CD4-positive, alpha-beta T cell (primary cell): Measurements from ENCODE around the gene PDE4C. TPM values are rescaled to one million over a fixed set of nuclear protein-coding genes. Genes with fewer than 3 reads are reported as not detected.
A peak's percentile ranks its signal among the peaks of the same experiment; 100 is the strongest.

Experiments
- ATAC-seq: fragments of 200-7000 bp; cut with Tn5 transposase; one replicate; pipeline ENCODE4 v1.10.0; 2022; ENCODE audit warnings: mild to moderate bottlenecking; ENCODE audit not compliant: poor library complexity
- CTCF ChIA-PET: fragments of 350-600 bp; sonication (Branson Sonifier 250); formaldehyde crosslinking; loops from one replicate; lab custom pipeline; 2021; ENCODE audit warnings: antibody characterized with exemption, inconsistent platforms; lab: Charles Lee
- POLR2A ChIA-PET: fragments of 350-600 bp; sonication (Branson Sonifier 250); formaldehyde crosslinking; loops from one replicate; lab custom pipeline; 2021; ENCODE audit warnings: antibody characterized with exemption, inconsistent platforms; lab: Charles Lee
- DNase-seq, 14 experiments: peaks; one replicate each; pipeline ENCODE4 v3.0.0-alpha.2; 2013 to 2020; ENCODE audit warnings: mixed read lengths in 2 of 14
- H3K27ac ChIP-seq, 2 donors: one replicate each; pipeline versions ENCODE4 v1.5.1 to v1.7.0; 2013; ENCODE audit warnings: low read length in 2 of 2, low read depth in 1 of 2, mild to moderate bottlenecking in 1 of 2
- H3K27me3 ChIP-seq, 2 experiments: 1 replicate in 1 of 2; 2 replicates in 1 of 2; pipeline versions ENCODE4 v1.6.1 to v1.7.0; 2013; ENCODE audit warnings: low read length in 2 of 2, control low read depth in 1 of 2, mild to moderate bottlenecking in 1 of 2, moderate library complexity in 1 of 2; ENCODE audit not compliant: insufficient read depth in 2 of 2, control insufficient read depth in 1 of 2
- H3K36me3 ChIP-seq: one replicate; pipeline ENCODE4 v1.6.1; 2013; ENCODE audit warnings: low read length, control low read depth; ENCODE audit not compliant: insufficient read depth
- H3K4me1 ChIP-seq: one replicate; pipeline ENCODE4 v1.6.1; 2013; ENCODE audit warnings: low read length, control low read depth; ENCODE audit not compliant: insufficient read depth
- H3K4me3 ChIP-seq: one replicate; pipeline ENCODE4 v1.5.1; 2013; ENCODE audit warnings: mild to moderate bottlenecking, low read length, moderate library complexity
- H3K9me3 ChIP-seq, 2 experiments: 1 replicate in 1 of 2; 2 replicates in 1 of 2; pipeline versions ENCODE4 v1.6.1 to v1.7.0; 2013; ENCODE audit warnings: low read length in 2 of 2, mild to moderate bottlenecking in 2 of 2, control low read depth in 1 of 2, moderate library complexity in 1 of 2; ENCODE audit not compliant: control insufficient read depth in 1 of 2, insufficient read depth in 1 of 2
- H3K27ac Mint-ChIP-seq: one replicate; pipeline ENCODE4 v1.8.0; 2020; ENCODE audit warnings: mixed read lengths
- H3K27me3 Mint-ChIP-seq: one replicate; pipeline ENCODE4 v1.8.0; 2021; ENCODE audit warnings: mixed read lengths
- H3K36me3 Mint-ChIP-seq: one replicate; pipeline ENCODE4 v1.8.0; 2021; ENCODE audit warnings: low read depth, mixed read lengths
- H3K4me1 Mint-ChIP-seq: one replicate; pipeline ENCODE4 v1.8.0; 2021; ENCODE audit warnings: low read depth, mixed read lengths
- H3K4me3 Mint-ChIP-seq: one replicate; pipeline ENCODE4 v1.8.0; 2020; ENCODE audit warnings: mild to moderate bottlenecking, mixed read lengths
- H3K9me3 Mint-ChIP-seq: one replicate; pipeline ENCODE4 v1.8.0; 2020; ENCODE audit warnings: mixed read lengths
- intact Hi-C, 2 experiments: fragments of 100-400 bp; cut with DNase I in 1 of 2; cut with micrococcal nuclease in 1 of 2; formaldehyde crosslinking; loops; one replicate each; pipeline versions ENCODE4 v1.15.1 to v1.9.0; 2023 to 2025; cut with DNase I, micrococcal nuclease
- total RNA-seq, 174 experiments: library from RNA in 2 of 174; stranded (reverse) in 2 of 174; gene quantifications; one replicate each; pipeline ENCODE4 v1.2.3 and lab custom pipeline; 2021 to 2026
- TF ChIP-seq, protein P1 (sequence below): fragments of 200-600 bp; IDR thresholded peaks from one replicate; pipeline ENCODE4 v1.8.0; 2022; ENCODE audit warnings: antibody characterized with exemption, mild to moderate bottlenecking

PDE4C gene
- total RNA-seq, 2 experiments from 2014 or later, result not detected

DNA sequence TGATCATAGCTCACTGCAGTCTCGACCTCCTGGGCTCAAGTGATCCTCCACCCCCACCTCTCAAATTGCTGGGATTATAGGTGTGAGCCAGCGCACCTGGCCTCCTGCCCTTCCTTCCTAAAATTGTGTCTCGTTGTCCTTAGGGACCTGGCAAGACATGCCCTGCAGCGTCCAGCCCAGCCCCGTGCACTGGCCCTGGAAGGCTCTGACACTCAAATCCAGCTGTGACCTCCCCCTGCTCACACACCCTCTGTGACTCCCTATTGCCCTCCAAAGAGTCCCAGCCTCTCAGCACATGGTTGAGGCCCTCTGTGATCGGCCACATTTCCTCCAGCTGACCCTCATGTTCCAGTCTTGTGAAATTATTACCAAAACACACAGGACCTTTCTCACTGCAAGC lies 28.3 kb downstream of the PDE4C start:
- H3K36me3 Mint-ChIP-seq, result peaks cover 52% of the 10 kb centered on the region
- H3K27me3 ChIP-seq, result no peaks in the 10 kb centered on the region
- H3K27ac ChIP-seq, result no peak overlapping the region
- H3K27me3 Mint-ChIP-seq, result no peaks in the 10 kb centered on the region
- H3K27ac Mint-ChIP-seq, result no peak overlapping the region
- H3K4me3 ChIP-seq, result no peak overlapping the region
- ATAC-seq (no peak), DNase-seq (peak in 1 of 14 experiments; percentile 16)
- peaks cover 28% of the 10 kb centered on the region for H3K4me1 ChIP-seq
- no peaks in the 10 kb centered on the region for H3K9me3 Mint-ChIP-seq
- POLR2A ChIA-PET, result no interaction called here
- intact Hi-C loops, result no loop called here
- H3K36me3 ChIP-seq, result peaks cover 36% of the 10 kb centered on the region
- H3K4me1 Mint-ChIP-seq, result peaks cover 33% of the 10 kb centered on the region
- TF ChIP-seq, protein P1, sequence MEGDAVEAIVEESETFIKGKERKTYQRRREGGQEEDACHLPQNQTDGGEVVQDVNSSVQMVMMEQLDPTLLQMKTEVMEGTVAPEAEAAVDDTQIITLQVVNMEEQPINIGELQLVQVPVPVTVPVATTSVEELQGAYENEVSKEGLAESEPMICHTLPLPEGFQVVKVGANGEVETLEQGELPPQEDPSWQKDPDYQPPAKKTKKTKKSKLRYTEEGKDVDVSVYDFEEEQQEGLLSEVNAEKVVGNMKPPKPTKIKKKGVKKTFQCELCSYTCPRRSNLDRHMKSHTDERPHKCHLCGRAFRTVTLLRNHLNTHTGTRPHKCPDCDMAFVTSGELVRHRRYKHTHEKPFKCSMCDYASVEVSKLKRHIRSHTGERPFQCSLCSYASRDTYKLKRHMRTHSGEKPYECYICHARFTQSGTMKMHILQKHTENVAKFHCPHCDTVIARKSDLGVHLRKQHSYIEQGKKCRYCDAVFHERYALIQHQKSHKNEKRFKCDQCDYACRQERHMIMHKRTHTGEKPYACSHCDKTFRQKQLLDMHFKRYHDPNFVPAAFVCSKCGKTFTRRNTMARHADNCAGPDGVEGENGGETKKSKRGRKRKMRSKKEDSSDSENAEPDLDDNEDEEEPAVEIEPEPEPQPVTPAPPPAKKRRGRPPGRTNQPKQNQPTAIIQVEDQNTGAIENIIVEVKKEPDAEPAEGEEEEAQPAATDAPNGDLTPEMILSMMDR, result no peak
- H3K4me3 Mint-ChIP-seq, result peak overlapping the region; percentile 45
- H3K9me3 ChIP-seq, result no peaks in the 10 kb centered on the region
- CTCF ChIA-PET, result no interaction called here

DNA sequence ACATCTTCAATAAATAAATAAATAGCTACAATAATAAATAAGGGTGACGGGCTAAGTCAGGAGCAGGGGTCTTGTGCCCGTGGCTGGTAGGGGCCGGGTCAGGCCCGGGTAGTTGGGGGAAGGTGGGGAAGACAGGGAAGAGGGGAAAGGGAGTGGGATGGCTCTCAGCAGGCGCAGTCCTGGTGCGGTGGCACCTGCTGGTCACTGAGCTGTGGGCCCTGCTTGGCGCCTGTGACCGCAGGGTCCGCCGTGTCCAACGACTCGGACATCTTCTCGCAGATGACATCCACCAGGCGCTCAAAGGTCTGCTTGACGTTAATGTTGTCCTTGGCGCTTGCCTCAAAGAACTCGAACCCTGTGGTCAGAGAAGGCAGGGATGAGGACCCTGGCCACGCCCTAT lies 28.9 kb downstream of the PDE4C start:
- ChIA-PET CTCF (no interaction called here), POLR2A (no interaction called here)
- no peaks in the 10 kb centered on the region for H3K9me3 Mint-ChIP-seq
- Histone ChIP-seq H3K27me3 (no peaks in the 10 kb centered on the region), H3K4me3 (no peak overlapping the region), H3K9me3 (no peaks in the 10 kb centered on the region), H3K27ac (no peak overlapping the region), H3K4me1 (peaks cover 24% of the 10 kb centered on the region), H3K36me3 (peaks cover 35% of the 10 kb centered on the region)
- H3K27ac Mint-ChIP-seq, result no peak overlapping the region
- ATAC-seq (no peak), DNase-seq (no peak)
- peaks cover 33% of the 10 kb centered on the region for H3K4me1 Mint-ChIP-seq
- intact Hi-C loops, result no loop called here
- H3K4me3 Mint-ChIP-seq, result no peak overlapping the region
- H3K36me3 Mint-ChIP-seq, result peaks cover 52% of the 10 kb centered on the region
- TF ChIP-seq, protein P1, result no peak
- no peaks in the 10 kb centered on the region for H3K27me3 Mint-ChIP-seq

DNA sequence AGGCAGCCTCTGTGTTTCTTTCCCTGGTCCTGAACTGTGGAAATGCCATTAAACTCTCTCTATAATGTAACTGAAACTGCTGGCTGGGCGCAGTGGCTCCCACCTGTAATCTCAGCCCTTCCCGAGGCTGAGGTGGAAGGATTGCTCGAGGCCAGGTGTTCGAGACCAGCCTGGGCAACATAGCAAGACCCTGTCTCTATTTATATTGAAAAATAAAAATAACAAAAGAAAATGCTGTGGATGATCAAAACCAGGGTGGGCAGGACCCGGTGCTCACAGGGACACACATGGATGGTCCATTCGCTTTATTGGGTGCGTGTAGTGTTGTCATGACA lies 29.8 kb downstream of the PDE4C start:
- ATAC-seq, result no peak
- intact Hi-C loops, result no loop called here
- H3K36me3 Mint-ChIP-seq, result peaks cover 45% of the 10 kb centered on the region
- Histone ChIP-seq H3K27ac (no peak overlapping the region), H3K4me3 (no peak overlapping the region), H3K27me3 (no peaks in the 10 kb centered on the region), H3K9me3 (no peaks in the 10 kb centered on the region), H3K36me3 (peaks cover 30% of the 10 kb centered on the region), H3K4me1 (peaks cover 30% of the 10 kb centered on the region)
- H3K4me3 Mint-ChIP-seq, result peak overlapping the region; percentile 45
- POLR2A ChIA-PET, result no interaction called here
- no peak for DNase-seq
- H3K27ac Mint-ChIP-seq, result no peak overlapping the region
- peaks cover 31% of the 10 kb centered on the region for H3K4me1 Mint-ChIP-seq
- no peaks in the 10 kb centered on the region for H3K27me3 Mint-ChIP-seq
- no peaks in the 10 kb centered on the region for H3K9me3 Mint-ChIP-seq
- CTCF ChIA-PET, result no interaction called here
- TF ChIP-seq, protein P1, result no peak
